Tibial artery (tissue), 4 donors: ENCODE data around the gene FAM83F.

ENCODE experiments used
- DNase-seq, 2 donors: peaks; one replicate each; pipeline ENCODE4 v3.0.0-alpha.2; 2019
- H3K27ac ChIP-seq, 2 donors: fragments of 200-600 bp; sonication (generic) in 1 of 2; 1 replicate in 1 of 2; 2 replicates in 1 of 2; pipeline ENCODE4 v1.5.1; 2018 to 2019; ENCODE audit warnings: mild to moderate bottlenecking in 1 of 2
- H3K27me3 ChIP-seq, 2 donors: fragments of 200-600 bp; sonication (generic) in 1 of 2; one replicate each; pipeline versions ENCODE4 v1.5.1 to v1.6.0; 2016 to 2019
- H3K36me3 ChIP-seq, 3 donors: fragments of 200-600 bp; sonication (generic) in 2 of 3; one replicate each; pipeline ENCODE4 v1.5.1; 2016 to 2019; ENCODE audit warnings: mild to moderate bottlenecking in 2 of 3
- H3K4me1 ChIP-seq, 4 donors: fragments of 200-600 bp; sonication (generic) in 2 of 4; 1 replicate in 3 of 4; 2 replicates in 1 of 4; pipeline ENCODE4 v1.5.1; 2016 to 2019
- H3K4me3 ChIP-seq, 2 donors: fragments of 200-600 bp; sonication (generic) in 1 of 2; 1 replicate in 1 of 2; 2 replicates in 1 of 2; pipeline ENCODE4 v1.5.1; 2018 to 2019; ENCODE audit warnings: mild to moderate bottlenecking in 2 of 2
- H3K9me3 ChIP-seq, 3 donors: fragments of 200-600 bp; sonication (generic) in 1 of 3; one replicate each; pipeline ENCODE4 v1.5.1; 2016 to 2019
- CTCF ChIP-seq, 2 experiments: fragments of 200-600 bp in 1 of 2; fragments of 450-650 bp in 1 of 2; IDR thresholded peaks; one replicate each; pipeline ENCODE4 v1.5.1; 2017 to 2019; ENCODE audit warnings: antibody characterized with exemption in 2 of 2, mild to moderate bottlenecking in 1 of 2, moderate library complexity in 1 of 2
- intact Hi-C: fragments of 100-400 bp; cut with DNase I; formaldehyde crosslinking; loops from one replicate; pipeline ENCODE4 v1.15.0; 2023; ENCODE audit warnings: low total_unique reads

Gene FAM83F

DNA sequence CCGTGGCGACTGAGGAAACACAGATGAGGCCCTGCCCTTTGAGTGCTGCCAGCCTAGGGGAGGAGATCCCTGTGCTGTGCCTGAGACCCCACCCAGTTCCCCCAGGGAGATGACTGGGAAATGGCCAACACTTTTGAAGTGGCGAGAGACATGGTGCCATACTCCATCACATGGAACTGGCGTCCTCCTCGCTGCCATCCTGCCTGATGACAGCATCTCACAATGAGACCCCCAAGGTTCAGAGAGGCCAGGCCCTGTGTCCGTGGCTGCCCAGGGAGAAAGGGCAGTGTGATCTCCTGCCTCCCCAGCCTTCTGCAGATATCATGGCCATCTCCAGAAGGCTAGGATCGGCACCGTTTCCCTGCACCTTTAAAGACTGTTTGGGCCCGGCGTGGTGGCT lies 31.1 kb downstream of the FAM83F start:
- Histone ChIP-seq H3K27ac (no peak overlapping the region), H3K9me3 (no peaks in the 10 kb centered on the region), H3K4me3 (no peak overlapping the region), H3K27me3 (peaks cover 0 to 33% of the 10 kb centered on the region in 2 donors), H3K36me3 (no peaks in the 10 kb centered on the region), H3K4me1 (peaks cover 0 to 27% (median 0%) of the 10 kb centered on the region in 4 donors)
- DNase-seq: no peak
- TF ChIP-seq CTCF (IDR thresholded peaks at IDR 0.05): no peak
- intact Hi-C loops: loop anchor here (5.0 kb wide), 1 partner anchor 489 kb away; no protein-coding TSS in a partner anchor

GRCh38 chr22:40026641-40027040 lies 31.9 kb downstream of the FAM83F start:
- intact Hi-C loops: loop anchor here (5.0 kb wide), 1 partner anchor 489 kb away; no protein-coding TSS in a partner anchor
- Histone ChIP-seq H3K27ac (no peak overlapping the region), H3K27me3 (peaks cover 0 to 27% of the 10 kb centered on the region in 2 donors), H3K4me1 (peaks cover 0 to 27% (median 0%) of the 10 kb centered on the region in 4 donors), H3K36me3 (no peaks in the 10 kb centered on the region), H3K9me3 (no peaks in the 10 kb centered on the region), H3K4me3 (no peak overlapping the region)
- no peak for TF ChIP-seq CTCF (IDR thresholded peaks at IDR 0.05)
- DNase-seq: no peak

DNA sequence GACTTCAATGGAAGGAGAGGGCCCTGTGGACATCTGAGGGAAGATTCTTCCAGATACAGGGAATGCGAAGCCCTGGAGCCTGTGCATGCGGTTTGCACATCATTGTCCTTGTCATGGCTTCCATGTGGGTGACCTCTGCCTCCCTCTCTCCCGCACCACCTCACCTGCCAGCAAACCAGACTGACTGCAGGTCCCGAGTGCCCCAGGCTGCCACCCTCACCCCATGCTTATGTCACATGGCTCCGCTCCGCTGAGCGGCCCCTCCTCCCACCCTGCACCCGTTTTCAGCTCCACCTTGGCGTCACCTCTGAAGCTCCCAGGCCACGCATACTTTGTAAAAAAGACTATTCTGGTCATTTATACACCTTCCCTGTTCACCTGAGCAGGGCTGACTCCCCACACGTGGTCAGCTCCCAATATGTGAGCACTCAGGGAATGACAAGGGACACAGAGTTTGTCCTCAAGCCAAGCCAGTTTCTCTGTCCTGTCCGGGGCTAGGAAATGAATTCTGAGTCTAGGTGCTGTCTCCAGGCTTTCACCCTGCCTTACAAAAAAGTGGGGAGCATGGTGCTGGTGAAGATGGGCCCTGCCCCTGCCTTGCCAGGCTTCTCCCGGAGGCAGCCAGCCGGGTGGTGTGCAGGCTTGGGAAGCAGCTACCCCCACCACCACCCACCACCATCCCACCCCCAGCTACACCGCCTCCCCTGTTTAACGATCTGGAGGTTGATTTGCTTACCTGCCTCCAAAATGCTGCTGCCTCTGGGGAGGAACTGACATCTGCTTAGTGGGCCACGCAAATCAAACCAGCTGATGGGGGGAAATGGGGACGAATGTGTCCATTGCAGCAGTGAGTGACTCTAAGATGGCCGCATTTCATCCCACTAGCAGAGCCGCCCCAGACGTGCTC lies 32.7 kb downstream of the FAM83F start:
- Histone ChIP-seq H3K36me3 (no peaks in the 10 kb centered on the region), H3K27ac (no peak overlapping the region), H3K4me1 (peaks cover 0 to 22% (median 0%) of the 10 kb centered on the region in 4 donors), H3K27me3 (peaks cover 0 to 23% of the 10 kb centered on the region in 2 donors), H3K4me3 (no peak overlapping the region), H3K9me3 (no peaks in the 10 kb centered on the region)
- no peak for DNase-seq
- TF ChIP-seq CTCF (IDR thresholded peaks at IDR 0.05): no peak
- intact Hi-C loops: loop anchor here (5.0 kb wide), 1 partner anchor 490 kb away; no protein-coding TSS in a partner anchor

DNA sequence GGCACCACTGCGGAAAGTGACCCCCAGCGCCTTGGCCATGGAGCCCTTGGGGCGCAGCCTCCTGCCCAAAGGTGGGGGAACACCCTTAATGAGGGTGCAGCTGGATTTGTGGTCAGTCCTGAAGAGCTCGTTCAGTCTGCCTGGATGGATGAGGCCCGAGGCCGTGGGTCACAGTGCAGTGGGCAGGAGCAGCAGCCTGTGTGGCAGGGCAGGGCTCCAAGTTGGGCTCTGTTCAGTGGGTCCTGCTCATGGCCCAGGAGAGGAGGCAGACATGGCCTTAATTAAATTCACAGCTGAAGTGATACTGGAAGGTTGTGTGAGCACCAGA lies 33.3 kb downstream of the FAM83F start:
- no peak for TF ChIP-seq CTCF (IDR thresholded peaks at IDR 0.05)
- peaks cover 0 to 18% of the 10 kb centered on the region in 2 donors for H3K27me3 ChIP-seq
- H3K9me3 ChIP-seq: no peaks in the 10 kb centered on the region
- no peak overlapping the region for H3K27ac ChIP-seq
- H3K4me3 ChIP-seq: no peak overlapping the region
- intact Hi-C loops: loop anchor here (5.0 kb wide), 1 partner anchor 491 kb away; no protein-coding TSS in a partner anchor
- H3K4me1 ChIP-seq: peaks cover 0 to 16% (median 0%) of the 10 kb centered on the region in 4 donors
- H3K36me3 ChIP-seq: no peaks in the 10 kb centered on the region
- DNase-seq: peak in 1 of 2 donors; percentile 42

DNA sequence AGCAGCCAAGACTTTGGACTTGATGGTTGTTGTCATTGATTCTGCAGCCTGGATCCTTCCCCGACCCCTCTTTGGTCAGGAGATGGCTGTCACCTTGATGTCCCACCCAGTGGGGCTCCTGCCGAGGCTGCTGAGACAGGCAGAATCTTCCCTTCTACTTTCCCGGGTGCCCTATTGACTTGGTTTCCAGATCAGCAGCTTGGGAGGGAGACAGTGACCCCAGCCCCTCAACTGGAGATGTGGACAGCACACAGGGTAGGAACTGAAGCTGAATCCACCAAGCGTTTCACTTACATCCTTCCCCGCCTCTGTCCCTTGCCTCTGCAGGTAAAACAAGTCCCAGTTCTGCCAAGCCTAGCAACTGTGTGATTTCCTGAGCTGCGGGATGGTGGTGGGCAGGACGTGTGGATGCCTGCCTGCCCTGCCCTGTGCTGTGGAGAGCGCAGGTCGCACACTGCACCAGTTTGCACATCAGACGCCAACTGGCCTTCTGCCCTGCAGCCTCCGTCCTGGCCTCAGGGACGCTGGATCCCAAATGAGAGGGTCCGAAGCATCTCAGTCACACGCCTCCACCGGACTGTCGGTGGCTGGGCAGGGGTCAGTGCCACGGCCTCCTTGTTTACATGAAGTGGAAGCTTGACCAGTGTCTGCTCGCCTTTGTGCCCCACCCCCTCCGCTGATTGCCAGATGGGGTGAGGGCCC lies 34.6 kb downstream of the FAM83F start:
- H3K27ac ChIP-seq: no peak overlapping the region
- peak in 1 of 2 donors; percentile 47 for DNase-seq
- TF ChIP-seq CTCF (IDR thresholded peaks at IDR 0.05): no peak

More for the DNA sequence above, 34.6 kb downstream of the FAM83F start:
- Histone ChIP-seq H3K4me3 (no peak overlapping the region), H3K4me1 (peaks cover 0 to 13% (median 0%) of the 10 kb centered on the region in 4 donors), H3K36me3 (no peaks in the 10 kb centered on the region), H3K9me3 (no peaks in the 10 kb centered on the region), H3K27me3 (peaks cover 0 to 14% of the 10 kb centered on the region in 2 donors)
- intact Hi-C loops: loop anchor here (5.0 kb wide), 1 partner anchor 492 kb away; no protein-coding TSS in a partner anchor
